GM19025 (cell line): ENCODE measurements around the gene KCNC3.

Experiments
- ATAC-seq: cut with Tn5 transposase; IDR thresholded peaks from one replicate; pipeline ENCODE4 v1.9.1; 2021; ENCODE audit warnings: mild to moderate bottlenecking, low read depth, moderate library complexity; ENCODE audit not compliant: unreplicated experiment

KCNC3 gene

DNA sequence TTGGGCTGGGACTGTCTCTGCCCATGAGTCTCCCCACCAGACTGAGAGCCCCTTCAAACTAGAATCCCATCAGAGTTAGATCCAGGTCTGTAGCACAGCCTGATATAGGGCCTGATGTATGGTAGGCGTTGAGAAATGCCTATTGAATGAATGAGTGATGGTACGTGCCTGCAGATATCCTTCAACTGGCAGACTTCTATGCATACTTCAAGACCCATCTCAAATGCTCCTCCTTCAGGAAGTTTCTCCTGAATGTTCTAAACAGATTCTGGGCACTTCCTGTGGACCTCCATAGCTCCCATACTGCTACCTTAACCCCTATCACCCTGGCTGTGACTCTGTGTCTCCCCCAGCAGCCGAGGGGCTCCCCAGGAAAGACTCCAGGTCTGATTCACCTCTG is 48.2 kb downstream of the KCNC3 start:
- no peak for ATAC-seq

DNA sequence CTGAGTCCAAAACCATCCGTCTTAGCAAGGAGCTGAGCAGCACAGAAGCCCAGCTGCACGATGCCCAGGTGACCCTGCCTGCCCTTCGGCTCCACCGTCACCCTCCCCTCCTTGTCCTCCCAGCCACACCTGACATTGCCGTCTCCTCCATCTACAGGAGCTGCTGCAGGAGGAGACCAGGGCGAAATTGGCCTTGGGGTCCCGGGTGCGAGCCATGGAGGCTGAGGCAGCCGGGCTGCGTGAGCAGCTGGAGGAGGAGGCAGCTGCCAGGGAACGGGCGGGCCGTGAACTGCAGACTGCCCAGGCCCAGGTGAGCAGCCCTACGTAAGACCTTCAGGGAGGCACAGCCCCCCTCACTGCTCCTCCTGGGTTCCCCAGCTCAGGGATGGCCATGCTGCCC is 49.1 kb downstream of the KCNC3 start:
- ATAC-seq: no peak

DNA sequence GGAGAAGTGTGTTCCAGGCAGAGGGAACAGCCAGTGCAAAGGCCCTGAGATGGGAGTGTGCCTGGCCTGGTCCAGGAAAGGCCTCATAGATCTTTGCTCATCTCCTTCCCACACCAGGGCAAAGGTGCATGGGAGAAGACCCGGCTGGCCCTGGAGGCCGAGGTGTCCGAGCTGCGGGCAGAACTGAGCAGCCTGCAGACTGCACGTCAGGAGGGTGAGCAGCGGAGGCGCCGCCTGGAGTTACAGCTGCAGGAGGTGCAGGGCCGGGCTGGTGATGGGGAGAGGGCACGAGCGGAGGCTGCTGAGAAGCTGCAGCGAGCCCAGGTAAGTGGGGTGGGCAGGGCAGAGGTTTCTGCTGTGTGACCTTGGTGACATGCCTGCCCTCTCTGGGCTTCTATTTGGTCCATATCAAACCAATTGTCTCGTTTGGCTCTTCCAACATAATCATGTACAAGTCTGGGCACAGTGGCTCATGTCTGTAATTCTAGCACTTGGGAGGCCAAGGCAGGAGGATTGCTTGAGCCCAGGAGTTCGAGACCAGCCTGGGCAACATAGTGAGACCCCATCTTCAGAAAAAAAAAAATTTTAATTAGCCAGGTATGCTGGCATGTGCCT is 51.1 kb downstream of the KCNC3 start:
- no peak for ATAC-seq

DNA sequence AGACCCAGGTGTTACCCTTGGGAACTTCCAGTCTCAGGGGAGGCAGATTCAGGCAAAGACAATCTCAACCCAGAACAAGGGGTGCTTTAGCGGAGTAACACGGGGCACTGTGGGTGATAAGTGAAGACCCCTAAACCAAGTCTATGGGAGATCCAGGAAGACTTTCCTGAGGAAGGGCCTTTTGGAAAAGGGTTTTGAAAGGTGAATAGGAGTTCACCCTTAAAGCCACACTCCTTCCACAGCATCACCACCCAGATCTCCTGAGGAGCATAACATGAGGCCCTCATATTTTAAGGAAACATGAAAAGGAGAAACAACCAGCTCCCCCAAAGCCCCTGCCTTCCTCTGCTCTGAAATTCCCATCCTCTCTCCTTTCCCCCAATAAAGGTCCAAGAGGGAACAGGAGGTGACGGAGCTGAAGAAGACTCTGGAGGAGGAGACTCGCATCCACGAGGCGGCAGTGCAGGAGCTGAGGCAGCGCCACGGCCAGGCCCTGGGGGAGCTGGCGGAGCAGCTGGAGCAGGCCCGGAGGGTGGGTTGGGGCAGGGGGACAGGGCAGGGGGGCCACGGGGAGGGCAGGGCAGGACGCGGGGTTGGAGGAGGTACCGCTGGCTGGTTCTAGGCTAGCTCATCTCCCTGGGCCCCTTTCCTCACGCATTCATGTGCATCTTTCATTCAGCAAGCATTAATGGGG is 52.7 kb downstream of the KCNC3 start:
- ATAC-seq: no peak

DNA sequence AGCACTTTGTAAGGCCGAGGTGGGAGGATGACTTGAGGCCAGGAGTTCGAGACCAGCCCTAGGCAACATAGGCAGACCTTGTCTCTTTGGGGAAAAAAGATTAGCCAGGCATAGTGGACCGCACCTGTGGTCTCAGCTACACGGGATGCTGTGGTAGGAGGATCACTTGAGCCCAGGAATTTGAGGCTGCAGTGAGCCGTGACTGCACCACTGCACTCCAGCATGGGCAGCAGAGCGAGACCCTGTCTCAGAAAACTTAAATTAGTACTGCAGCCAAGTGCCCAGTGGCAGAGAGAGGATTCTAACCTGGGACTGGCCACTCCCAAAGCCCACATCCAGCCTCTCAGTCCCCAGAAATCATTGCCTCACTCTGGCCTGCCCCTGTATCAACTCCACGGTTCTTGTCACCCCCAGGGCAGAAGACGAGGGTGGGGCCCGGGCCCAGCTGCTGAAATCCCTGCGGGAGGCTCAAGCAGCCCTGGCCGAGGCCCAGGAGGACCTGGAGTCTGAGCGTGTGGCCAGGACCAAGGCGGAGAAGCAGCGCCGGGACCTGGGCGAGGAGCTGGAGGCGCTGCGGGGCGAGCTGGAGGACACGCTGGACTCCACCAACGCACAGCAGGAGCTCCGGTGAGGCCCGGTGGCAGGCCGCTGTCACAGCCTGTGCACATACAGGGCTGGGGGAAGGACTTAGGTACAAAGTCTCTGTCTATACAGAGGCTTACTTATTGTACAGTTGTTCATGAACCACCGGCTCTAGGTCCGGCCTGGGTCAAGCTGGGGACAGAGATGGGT is 53.4 kb downstream of the KCNC3 start:
- no peak for ATAC-seq

DNA sequence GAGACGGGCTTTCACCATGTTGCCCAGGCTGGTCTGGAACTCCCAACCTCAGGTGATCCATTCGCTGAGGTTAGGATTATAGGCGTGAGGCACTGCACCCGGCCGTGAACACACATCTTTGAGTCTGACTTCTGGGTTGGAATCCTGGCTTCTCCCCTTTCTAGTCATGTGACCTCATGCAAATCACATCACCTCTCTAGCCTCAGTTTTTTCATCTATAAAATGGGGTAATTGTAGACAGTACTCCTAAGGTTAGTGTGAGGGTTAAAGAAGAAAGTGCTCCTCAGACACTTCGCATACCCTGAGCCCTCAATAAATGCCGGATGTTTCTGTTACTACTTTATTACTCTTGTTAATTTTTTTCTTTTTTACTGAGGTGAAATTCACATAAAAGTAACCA is 55.4 kb downstream of the KCNC3 start:
- ATAC-seq: no peak

DNA sequence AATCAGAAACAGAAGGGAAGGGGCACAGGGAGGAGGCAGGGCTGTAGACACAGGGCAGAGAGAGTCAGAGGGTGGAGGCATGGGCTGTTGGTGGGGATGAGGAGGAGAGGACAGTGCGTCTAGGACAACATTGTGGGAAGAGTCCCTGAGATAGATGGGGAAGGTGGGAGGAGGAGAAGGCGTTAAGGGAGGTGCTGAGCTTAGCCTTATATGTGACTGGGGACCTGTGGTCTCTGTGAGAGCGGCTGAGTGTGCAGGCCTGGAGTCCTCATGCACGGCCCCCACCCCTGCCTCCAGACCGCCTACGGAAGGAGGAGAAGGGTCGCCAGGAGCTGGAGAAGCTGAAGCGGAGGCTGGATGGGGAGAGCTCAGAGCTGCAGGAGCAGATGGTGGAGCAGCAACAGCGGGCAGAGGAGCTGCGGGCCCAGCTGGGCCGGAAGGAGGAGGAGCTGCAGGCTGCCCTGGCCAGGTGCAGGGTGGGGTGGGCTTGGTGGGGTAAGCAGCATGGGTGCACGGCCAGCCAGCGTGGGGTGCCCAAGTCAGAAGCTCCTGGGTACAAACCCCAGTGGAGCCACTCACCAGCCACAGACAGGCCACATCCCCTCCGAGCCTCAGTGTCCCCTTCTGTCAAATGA is 56.8 kb downstream of the KCNC3 start:
- ATAC-seq: no peak

DNA sequence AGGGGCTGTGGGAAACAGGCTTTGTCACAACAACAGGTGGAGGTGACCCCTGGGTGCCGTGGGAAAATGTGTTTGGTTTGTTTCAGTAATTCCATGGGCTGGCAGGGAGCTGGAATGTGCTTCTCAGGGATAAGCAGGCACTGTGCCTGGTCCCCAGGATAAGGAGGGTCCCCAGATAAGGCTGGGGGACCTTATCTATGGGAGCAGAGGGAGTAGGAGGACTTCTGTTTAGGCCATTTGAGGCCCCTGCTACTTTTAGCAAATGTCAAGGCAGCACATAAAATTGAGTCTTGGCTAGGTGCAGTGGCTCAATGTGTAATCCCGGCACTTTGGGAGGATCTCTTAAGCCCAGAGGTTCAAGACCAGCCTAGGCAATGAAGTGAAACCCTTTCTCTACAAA is 59.5 kb downstream of the KCNC3 start:
- no peak for ATAC-seq

DNA sequence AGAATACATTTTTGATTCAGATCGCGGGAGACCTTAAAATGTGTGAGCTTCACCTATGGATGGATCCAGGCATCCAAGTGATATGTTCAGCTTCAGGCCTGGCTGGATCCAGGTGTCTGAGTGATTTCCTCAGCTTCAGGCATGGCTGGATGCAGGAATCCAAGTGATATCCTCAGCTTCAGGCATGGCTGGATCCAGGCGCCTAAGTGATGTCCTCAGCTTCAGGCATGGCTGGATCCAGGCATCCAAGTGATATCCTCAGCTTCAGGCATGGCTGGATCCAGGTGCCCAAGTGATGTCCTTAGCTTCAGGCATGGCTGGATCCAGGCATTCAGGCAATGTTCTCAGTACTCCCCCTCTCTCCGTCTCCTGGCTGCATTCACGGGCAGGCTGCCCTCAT is 60.7 kb downstream of the KCNC3 start:
- ATAC-seq: no peak

DNA sequence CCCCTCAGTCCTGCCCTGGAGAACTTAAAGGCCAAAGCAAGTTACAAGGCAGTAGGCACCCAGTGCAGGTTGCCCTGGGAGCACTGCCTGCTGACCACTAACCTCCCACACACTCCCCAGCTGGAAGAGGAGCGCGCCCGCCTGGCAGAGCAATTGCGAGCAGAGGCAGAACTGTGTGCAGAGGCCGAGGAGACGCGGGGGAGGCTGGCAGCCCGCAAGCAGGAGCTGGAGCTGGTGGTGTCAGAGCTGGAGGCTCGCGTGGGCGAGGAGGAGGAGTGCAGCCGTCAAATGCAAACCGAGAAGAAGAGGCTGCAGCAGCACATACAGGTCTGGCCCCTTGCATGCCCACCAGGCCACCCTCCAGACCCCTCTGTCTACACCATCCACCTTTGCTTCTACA is 61.1 kb downstream of the KCNC3 start:
- no peak for ATAC-seq

DNA sequence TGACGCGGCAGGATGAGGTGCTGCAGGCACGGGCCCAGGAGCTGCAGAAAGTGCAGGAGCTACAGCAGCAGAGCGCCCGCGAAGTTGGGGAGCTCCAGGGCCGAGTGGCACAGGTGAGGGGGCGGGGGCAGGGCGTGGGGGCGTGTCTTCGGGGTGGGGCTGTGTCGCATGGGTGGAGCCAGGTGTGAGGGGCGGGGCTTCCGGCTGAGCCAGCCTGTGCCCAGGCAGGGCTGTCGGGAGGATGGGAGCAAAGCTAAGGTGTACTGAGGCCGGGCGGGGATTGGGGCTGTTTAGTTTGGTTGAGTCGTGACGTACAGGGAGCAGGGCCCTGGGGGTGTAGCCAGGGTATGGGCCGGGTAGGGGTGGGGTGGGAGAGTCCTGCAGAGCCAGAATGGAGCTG is 62.3 kb downstream of the KCNC3 start:
- no peak for ATAC-seq

DNA sequence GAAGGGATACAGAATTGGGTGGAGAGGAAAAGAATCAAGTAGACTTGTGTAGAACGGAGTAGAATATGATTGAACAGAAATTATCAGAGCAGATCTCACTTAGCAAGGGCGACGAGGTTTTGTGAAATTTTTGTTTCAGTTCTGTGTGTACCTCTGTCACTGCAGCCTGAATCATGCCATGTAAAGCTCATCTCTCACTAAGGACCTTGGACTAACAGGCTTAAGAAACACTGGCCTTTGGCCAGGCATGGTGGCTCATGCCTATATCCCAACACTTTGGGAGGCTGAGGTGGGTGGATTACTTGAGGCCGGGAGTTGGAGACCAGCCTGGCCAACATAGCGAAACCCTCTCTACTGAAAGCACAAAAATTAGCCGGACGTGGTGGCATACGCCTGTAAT is 63.1 kb downstream of the KCNC3 start:
- ATAC-seq: no peak

DNA sequence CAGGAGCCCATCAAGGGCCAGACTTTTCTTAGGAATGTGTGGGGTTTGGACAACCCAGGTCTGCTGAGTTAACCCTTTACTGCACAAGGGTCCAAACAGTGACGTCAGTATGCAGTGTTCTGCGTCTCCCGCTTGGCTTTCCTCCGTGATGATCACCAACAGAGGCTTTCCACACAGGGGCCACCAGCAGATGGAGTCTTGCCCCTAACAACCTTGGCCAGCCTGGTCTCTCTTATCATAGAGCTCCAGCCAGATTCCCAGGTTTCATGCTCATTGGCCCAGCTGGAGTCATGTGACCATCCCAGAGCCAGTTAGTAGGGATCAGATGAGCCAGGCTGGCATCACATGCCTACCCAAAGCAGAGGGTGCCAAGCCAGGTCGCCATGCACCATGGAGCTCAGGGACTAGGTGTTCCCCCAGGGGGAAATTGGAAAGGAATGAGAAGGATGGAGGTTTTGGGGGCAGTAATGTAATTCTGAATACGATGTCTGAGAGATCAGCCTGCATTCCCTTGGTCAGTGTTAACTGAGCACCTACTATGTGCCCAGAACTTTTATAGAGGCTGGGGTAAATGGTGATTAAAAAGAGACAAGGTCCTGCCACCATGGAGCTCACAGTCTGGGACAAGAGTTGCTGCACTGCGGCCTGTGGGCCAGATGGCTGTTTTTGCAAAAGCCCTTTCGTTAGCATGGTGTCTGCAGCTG is 64.5 kb downstream of the KCNC3 start:
- no peak for ATAC-seq

DNA sequence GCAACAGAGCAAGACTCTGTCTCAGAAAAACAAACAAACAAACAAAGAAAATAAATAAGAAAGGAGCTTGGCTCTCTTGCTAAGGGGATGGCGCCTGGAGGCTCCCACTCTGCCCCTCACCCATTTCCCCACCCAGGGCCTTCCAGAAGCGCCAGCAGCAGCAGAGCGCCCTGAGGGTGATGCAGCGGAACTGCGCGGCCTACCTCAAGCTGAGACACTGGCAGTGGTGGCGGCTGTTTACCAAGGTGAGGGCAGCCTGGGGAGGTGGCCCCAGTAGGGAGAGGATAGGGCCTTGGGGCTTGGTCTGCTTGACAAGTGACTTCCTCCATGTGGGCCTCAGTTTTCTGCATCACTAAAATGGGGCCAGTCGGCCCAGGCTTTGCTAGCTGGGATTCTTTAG is 66.0 kb downstream of the KCNC3 start:
- ATAC-seq: no peak
